ENCODE data around the gene AXL.

The AXL gene

GRCh38 chr19:41235480-41235879, 16.5 kb downstream of the AXL start:
- DNase-seq (ENCODE audit: insufficient read length, low spot score) (no peak), FAIRE-seq (no peak)
- TF ChIP-seq POLR2A (IDR thresholded peaks at IDR 0.05; ENCODE audit: low read depth, low read length), result no peak

- FAIRE-seq (no peak), DNase-seq (ENCODE audit: insufficient read length, low spot score) (no peak)
- no peak for TF ChIP-seq POLR2A (IDR thresholded peaks at IDR 0.05; ENCODE audit: low read depth, low read length)
Measured at GRCh38 chr19:41238244-41238643, 19.2 kb downstream of the AXL start.

- TF ChIP-seq POLR2A (IDR thresholded peaks at IDR 0.05; ENCODE audit: low read depth, low read length), result no peak
- FAIRE-seq, result no peak
- DNase-seq (ENCODE audit: insufficient read length, low spot score), result no peak
Measured at GRCh38 chr19:41239363-41239762, 20.3 kb downstream of the AXL start.

GRCh38 chr19:41239961-41240574, 21.0 kb downstream of the AXL start:
- FAIRE-seq, result no peak
- no peak for DNase-seq (ENCODE audit: insufficient read length, low spot score)
- TF ChIP-seq POLR2A (IDR thresholded peaks at IDR 0.05; ENCODE audit: low read depth, low read length), result no peak

GRCh38 chr19:41241859-41242258, 22.8 kb downstream of the AXL start:
- TF ChIP-seq POLR2A (IDR thresholded peaks at IDR 0.05; ENCODE audit: low read depth, low read length), result no peak
- DNase-seq (ENCODE audit: insufficient read length, low spot score) (no peak), FAIRE-seq (no peak)

- DNase-seq (ENCODE audit: insufficient read length, low spot score) (no peak), FAIRE-seq (no peak)
- TF ChIP-seq POLR2A (IDR thresholded peaks at IDR 0.05; ENCODE audit: low read depth, low read length), result no peak
Measured at GRCh38 chr19:41244117-41244516, 25.1 kb downstream of the AXL start.

GRCh38 chr19:41245843-41246242, 26.8 kb downstream of the AXL start:
- no peak for TF ChIP-seq POLR2A (IDR thresholded peaks at IDR 0.05; ENCODE audit: low read depth, low read length)
- DNase-seq (ENCODE audit: insufficient read length, low spot score) (no peak), FAIRE-seq (no peak)

- TF ChIP-seq POLR2A (IDR thresholded peaks at IDR 0.05; ENCODE audit: low read depth, low read length), result no peak
Measured at GRCh38 chr19:41248895-41249294, 29.9 kb downstream of the AXL start.

GRCh38 chr19:41249707-41250423, 30.8 kb downstream of the AXL start:
- FAIRE-seq (no peak), DNase-seq (ENCODE audit: insufficient read length, low spot score) (no peak)
- TF ChIP-seq POLR2A (IDR thresholded peaks at IDR 0.05; ENCODE audit: low read depth, low read length), result no peak

More at GRCh38 chr19:41248895-41249294, 29.9 kb downstream of the AXL start:
- FAIRE-seq (no peak), DNase-seq (ENCODE audit: insufficient read length, low spot score) (no peak)

GRCh38 chr19:41253660-41254059, 34.6 kb downstream of the AXL start:
- DNase-seq (ENCODE audit: insufficient read length, low spot score) (no peak), FAIRE-seq (no peak)
- TF ChIP-seq POLR2A (IDR thresholded peaks at IDR 0.05; ENCODE audit: low read depth, low read length), result no peak

- DNase-seq (ENCODE audit: insufficient read length, low spot score), result no peak
- TF ChIP-seq POLR2A (IDR thresholded peaks at IDR 0.05; ENCODE audit: low read depth, low read length), result no peak
- no peak for FAIRE-seq
Measured at GRCh38 chr19:41255171-41255570, 36.1 kb downstream of the AXL start.

- no peak for TF ChIP-seq POLR2A (IDR thresholded peaks at IDR 0.05; ENCODE audit: low read depth, low read length)
- FAIRE-seq (no peak), DNase-seq (ENCODE audit: insufficient read length, low spot score) (no peak)
Measured at GRCh38 chr19:41261474-41262190, 42.6 kb downstream of the AXL start.

- DNase-seq (ENCODE audit: insufficient read length, low spot score) (no peak), FAIRE-seq (no peak)
- TF ChIP-seq POLR2A (IDR thresholded peaks at IDR 0.05; ENCODE audit: low read depth, low read length), result no peak
Measured at GRCh38 chr19:41263042-41263849, 44.2 kb downstream of the AXL start.

Data from H54 (cell line).